B cell (primary cell): Measurements from ENCODE around the gene POMGNT1. TPM values are rescaled to one million over a fixed set of nuclear protein-coding genes. Genes with fewer than 3 reads are reported as not detected.

Source experiments
- ATAC-seq: fragments of 200-7000 bp; cut with Tn5 transposase; one replicate; pipeline ENCODE4 v1.10.0; 2021; ENCODE audit warnings: low read depth, mild to moderate bottlenecking, moderate number of reproducible peaks, moderate library complexity
- CTCF ChIA-PET: fragments of 350-600 bp; sonication (Branson Sonifier 250); formaldehyde crosslinking; loops from one replicate; lab custom pipeline; 2021; ENCODE audit warnings: antibody characterized with exemption, inconsistent platforms; lab: Charles Lee
- POLR2A ChIA-PET: fragments of 350-600 bp; sonication (Branson Sonifier 250); formaldehyde crosslinking; loops from one replicate; lab custom pipeline; 2021; ENCODE audit warnings: antibody characterized with exemption; lab: Charles Lee
- DNase-seq: peaks from one replicate; pipeline ENCODE4 v3.0.0; 2013
- H2AFZ ChIP-seq: 2 replicates; pipeline ENCODE4 v1.6.1; 2012; ENCODE audit warnings: mild to moderate bottlenecking, low read depth, low read length; ENCODE audit not compliant: insufficient read depth, poor library complexity, severe bottlenecking
- H3K27ac ChIP-seq, 2 donors: 1 replicate in 1 of 2; 2 replicates in 1 of 2; pipeline ENCODE4 v1.5.1; 2012 to 2013; ENCODE audit warnings: low read length in 2 of 2, mild to moderate bottlenecking in 2 of 2, moderate library complexity in 1 of 2
- H3K27me3 ChIP-seq, 4 experiments: fragments of 200-600 bp in 1 of 4; sonication (generic) in 1 of 4; replicated peaks in 1 of 4; 1 replicate in 2 of 4; 2 replicates in 2 of 4; pipeline versions ENCODE4 v1.6.1 to v1.7.0; 2013 to 2016; ENCODE audit warnings: low read length in 3 of 4, mild to moderate bottlenecking in 2 of 4, mixed read lengths in 1 of 4, moderate library complexity in 1 of 4; ENCODE audit not compliant: insufficient read depth in 4 of 4, control insufficient read depth in 3 of 4; ENCODE audit errors: control extremely low read depth in 1 of 4
- H3K36me3 ChIP-seq, 2 experiments: replicated peaks in 1 of 2; 1 replicate in 1 of 2; 2 replicates in 1 of 2; pipeline versions ENCODE4 v1.6.1 to v1.7.1; 2013; ENCODE audit warnings: low read length in 1 of 2; ENCODE audit not compliant: insufficient read depth in 2 of 2, control insufficient read depth in 1 of 2; ENCODE audit errors: control extremely low read depth in 1 of 2, extremely low read depth in 1 of 2
- H3K4me1 ChIP-seq, 2 donors: fragments of 200-600 bp in 1 of 2; sonication (generic) in 1 of 2; 1 replicate in 1 of 2; 2 replicates in 1 of 2; pipeline versions ENCODE4 v1.5.1 to v1.6.1; 2013 to 2017; ENCODE audit warnings: low read length in 2 of 2; ENCODE audit not compliant: control insufficient read depth in 2 of 2, insufficient read depth in 2 of 2
- H3K4me2 ChIP-seq: replicated peaks from 2 replicates; pipeline ENCODE3; 2012; ENCODE audit warnings: mild to moderate bottlenecking, low read depth, low read length; ENCODE audit not compliant: poor library complexity, severe bottlenecking
- H3K4me3 ChIP-seq, 5 experiments: fragments of 200-600 bp in 1 of 5; sonication (generic) in 1 of 5; 1 replicate in 3 of 5; 2 replicates in 2 of 5; pipeline versions ENCODE4 v1.5.1 to v1.7.0; 2011 to 2016; ENCODE audit warnings: low read length in 4 of 5, mild to moderate bottlenecking in 4 of 5, low read depth in 2 of 5, control low read depth in 1 of 5, moderate library complexity in 1 of 5; ENCODE audit not compliant: insufficient read depth in 1 of 5; ENCODE audit errors: control extremely low read depth in 1 of 5, extremely low read depth in 1 of 5
- H3K79me2 ChIP-seq: fragments of 200-600 bp; sonication (generic); one replicate; pipeline ENCODE4 v1.6.0; 2016; ENCODE audit warnings: low read length; ENCODE audit not compliant: control insufficient read depth, insufficient read depth
- H3K9ac ChIP-seq: fragments of 200-600 bp; sonication (generic); 2 replicates; pipeline ENCODE4 v1.6.1; 2017; ENCODE audit warnings: mild to moderate bottlenecking, low read length, moderate library complexity
- H3K9me3 ChIP-seq, 3 donors: one replicate each; pipeline versions ENCODE4 v1.6.1 to v1.7.1; 2013; ENCODE audit warnings: low read length in 2 of 3; ENCODE audit not compliant: control insufficient read depth in 2 of 3, insufficient read depth in 1 of 3; ENCODE audit errors: control extremely low read depth in 1 of 3
- H4K20me1 ChIP-seq: 2 replicates; pipeline ENCODE4 v1.6.0; 2012; ENCODE audit warnings: mild to moderate bottlenecking, low read length; ENCODE audit not compliant: insufficient read depth, control insufficient read depth, poor library complexity, severe bottlenecking
- H3K27ac Mint-ChIP-seq: one replicate; pipeline ENCODE4 v1.8.0; 2021; ENCODE audit warnings: mixed read lengths
- H3K27me3 Mint-ChIP-seq: one replicate; pipeline ENCODE4 v1.8.0; 2021; ENCODE audit warnings: mixed read lengths
- H3K4me1 Mint-ChIP-seq: one replicate; pipeline ENCODE4 v1.8.0; 2021; ENCODE audit warnings: mixed read lengths
- H3K4me3 Mint-ChIP-seq: one replicate; pipeline ENCODE4 v1.8.0; 2021; ENCODE audit warnings: mixed read lengths
- H3K9me3 Mint-ChIP-seq: one replicate; pipeline ENCODE4 v1.8.0; 2022; ENCODE audit warnings: mixed read lengths; ENCODE audit not compliant: insufficient read depth
- CTCF ChIP-seq: fragments of 200-600 bp; IDR thresholded peaks from one replicate; pipeline ENCODE4 v1.8.0; 2022; ENCODE audit warnings: antibody characterized with exemption, mild to moderate bottlenecking
- EZH2 ChIP-seq: IDR thresholded peaks from 2 replicates; pipeline ENCODE4 v1.6.1; 2012; ENCODE audit warnings: borderline replicate concordance, low read depth, mild to moderate bottlenecking, moderate library complexity, low read length; ENCODE audit not compliant: insufficient read depth, poor library complexity, severe bottlenecking
- WGBS: methylation state at CpG from one replicate; pipeline ENCODE4 v1.1.5; 2013; ENCODE audit warnings: missing lambda C conversion rate; ENCODE audit not compliant: insufficient coverage; 5-methylcytosine and 5-hydroxymethylcytosine counted together
- intact Hi-C: fragments of 100-400 bp; cut with micrococcal nuclease; formaldehyde crosslinking; loops from one replicate; pipeline ENCODE4 v1.10.0; 2022
- polyA plus RNA-seq: library from polyadenylated mRNA; depleted of rRNA; stranded (reverse); fragments of >200 nt; gene quantifications from 2 replicates; pipeline ENCODE4 v1.2.3, GENCODE V29; 2012
- total RNA-seq, 2 donors: library from RNA; stranded (reverse); fragments of 120-200 nt in 1 of 2; gene quantifications; 1 replicate in 1 of 2; 2 replicates in 1 of 2; pipeline versions ENCODE4 v1.2.3 to v1.2.4, GENCODE V29; 2013 to 2022

POMGNT1 gene
- total and polyA plus RNA-seq, 2 donors (not counting 1 experiment from before 2014, with no cell fraction given), result 32.6 to 51.0 TPM

GRCh38 chr1:46183079-46183847 is 15.0 kb downstream of the POMGNT1 start:
- no peaks in the 10 kb centered on the region for H3K36me3 ChIP-seq
- H2AFZ ChIP-seq, result no peak overlapping the region
- Mint-ChIP-seq H3K9me3 (no peaks in the 10 kb centered on the region), H3K27ac (no peak overlapping the region), H3K27me3 (no peaks in the 10 kb centered on the region), H3K4me1 (peaks cover 13% of the 10 kb centered on the region), H3K4me3 (no peak overlapping the region)
- no peak overlapping the region for H3K4me3 ChIP-seq
- no peak overlapping the region for H3K4me2 ChIP-seq
- no peak overlapping the region for H3K27ac ChIP-seq
- intact Hi-C loops, result no loop called here
- H3K4me1 ChIP-seq, result peaks cover 14 to 19% of the 10 kb centered on the region in 2 donors
- no peaks in the 10 kb centered on the region for H3K79me2 ChIP-seq
- TF ChIP-seq CTCF (no peak), EZH2 (no peak)
- no peaks in the 10 kb centered on the region for H3K9me3 ChIP-seq
- H3K27me3 ChIP-seq, result no peaks in the 10 kb centered on the region
- ChIA-PET CTCF (interaction anchor here (0.8 to 13.8 kb wide), 3 partner anchors 13 to 146 kb away, joined by 3 to 249 read pairs (median 3); no protein-coding TSS in a partner anchor), POLR2A (no interaction called here)
- no peak for ATAC-seq
- 82% methylated on average over 6 of the region's 8 CpGs for WGBS
- no peaks in the 10 kb centered on the region for H4K20me1 ChIP-seq
- H3K9ac ChIP-seq, result no peak overlapping the region
- no peak for DNase-seq
